HepG2 (cell line): ENCODE results near the gene PRDM15. TPM values are rescaled to one million over a fixed set of nuclear protein-coding genes. Genes with fewer than 3 reads are reported as not detected.

Source experiments
- ATAC-seq: fragments of 200-7000 bp; cut with Tn5 transposase; 3 replicates; pipeline ENCODE4 v1.9.1; 2020; ENCODE audit warnings: mild to moderate bottlenecking, moderate library complexity
- BruUV-seq: library from RNA; stranded (reverse); fragments of 400-500 nt; replicated peaks from 2 replicates; lab custom pipeline; 2021; lab: Mats Ljungman, UMichigan
- CTCF ChIA-PET: fragments of 300-600 bp; formaldehyde crosslinking; extraction: SDS; loops from one replicate; lab custom pipeline; 2021; ENCODE audit warnings: low total read pairs, inconsistent platforms, low intra/inter-chr PET ratio; lab: Yijun Ruan, JAX
- POLR2A ChIA-PET: fragments of 350-600 bp; sonication (Branson Sonifier 250); formaldehyde crosslinking; loops from one replicate; lab custom pipeline; 2020; ENCODE audit warnings: antibody characterized with exemption, inconsistent platforms; lab: Yijun Ruan, JAX
- DNase-seq: peaks from one replicate; pipeline ENCODE4 v3.0.0-alpha.2; 2015; ENCODE audit warnings: low spot score
- FAIRE-seq: peaks from 3 replicates; lab custom pipeline; 2011; peaks lifted over from hg19 to GRCh38; lab: Jason Lieb, UNC
- H2AFZ ChIP-seq: one replicate; pipeline ENCODE4 v1.6.1; 2011; ENCODE audit warnings: low read length, inconsistent platforms
- H3K27ac ChIP-seq: fragments of 300-600 bp; 3 replicates; pipeline ENCODE4 v1.8.0; 2011; ENCODE audit warnings: mixed run types, mild to moderate bottlenecking, mixed read lengths, low read length, inconsistent platforms; ENCODE audit not compliant: insufficient read depth; ENCODE audit errors: extremely low read length
- H3K27me3 ChIP-seq, 2 experiments: fragments of 200-600 bp in 1 of 2; 2 replicates in 1 of 2; 3 replicates in 1 of 2; pipeline versions ENCODE4 v1.6.0 to v1.8.0; 2011; ENCODE audit warnings: low read length in 2 of 2, mild to moderate bottlenecking in 2 of 2, moderate library complexity in 2 of 2, inconsistent platforms in 1 of 2; ENCODE audit not compliant: insufficient read depth in 2 of 2, control insufficient read depth in 1 of 2
- H3K36me3 ChIP-seq, 2 experiments: fragments of 200-600 bp in 1 of 2; replicated peaks in 1 of 2; 2 replicates in 1 of 2; 3 replicates in 1 of 2; pipeline versions ENCODE4 v1.5.1 to v1.8.0; 2011; ENCODE audit warnings: low read length in 2 of 2, inconsistent platforms in 1 of 2; ENCODE audit not compliant: insufficient read depth in 2 of 2, control insufficient read depth in 1 of 2
- H3K4me1 ChIP-seq: 2 replicates; pipeline ENCODE4 v1.5.1; 2012; ENCODE audit warnings: low read length, inconsistent platforms; ENCODE audit not compliant: insufficient read depth
- H3K4me2 ChIP-seq: 2 replicates; pipeline ENCODE4 v1.6.0; 2011; ENCODE audit warnings: low read depth, low read length, inconsistent platforms
- H3K4me3 ChIP-seq, 3 experiments: fragments of 200-600 bp in 1 of 3; sonication (generic), shearing (Covaris generic) in 1 of 3; replicated peaks in 1 of 3; 2 replicates each; pipeline ENCODE4 v1.5.1; 2011 to 2016; ENCODE audit warnings: low read length in 3 of 3, inconsistent platforms in 2 of 3, low read depth in 2 of 3, mild to moderate bottlenecking in 2 of 3, control low read depth in 1 of 3, mixed read lengths in 1 of 3; ENCODE audit not compliant: insufficient read depth in 1 of 3
- H3K79me2 ChIP-seq: one replicate; pipeline ENCODE4 v1.6.1; 2011; ENCODE audit warnings: low read length, inconsistent platforms; ENCODE audit not compliant: insufficient read depth
- H3K9ac ChIP-seq: 2 replicates; pipeline ENCODE4 v1.6.0; 2011; ENCODE audit warnings: mild to moderate bottlenecking, low read depth, low read length, inconsistent platforms; ENCODE audit not compliant: insufficient read depth
- H3K9me3 ChIP-seq: 2 replicates; pipeline ENCODE4 v1.5.1; 2012; ENCODE audit warnings: mild to moderate bottlenecking, low read length
- H4K20me1 ChIP-seq: 2 replicates; pipeline ENCODE4 v1.6.0; 2011; ENCODE audit warnings: inconsistent platforms, mild to moderate bottlenecking, low read length, moderate library complexity; ENCODE audit not compliant: insufficient read depth
- CSRNP2 ChIP-seq: sonication (generic); formaldehyde crosslinking; conservative IDR thresholded peaks from 2 replicates; pipeline ENCODE4 v1.8.0; 2022; ENCODE audit warnings: low read depth, missing genetic modification reagents
- DMTF1 ChIP-seq: sonication (generic); formaldehyde crosslinking; IDR thresholded peaks from 2 replicates; pipeline ENCODE4 v1.4.0; 2020; ENCODE audit warnings: mild to moderate bottlenecking, missing genetic modification reagents
- HNRNPH1 ChIP-seq: fragments of 200-400 bp; formaldehyde crosslinking; optimal IDR thresholded peaks from 2 replicates; pipeline ENCODE3; 2017; ENCODE audit warnings: mild to moderate bottlenecking, low read depth, low read length
- HOXA3 ChIP-seq: sonication (generic); formaldehyde crosslinking; IDR thresholded peaks from 2 replicates; pipeline ENCODE4 v1.5.0; 2020; ENCODE audit warnings: missing genetic modification reagents
- MTERF4 ChIP-seq: sonication (generic); formaldehyde crosslinking; IDR thresholded peaks from 2 replicates; pipeline ENCODE4 v1.8.0; 2023; ENCODE audit warnings: mild to moderate bottlenecking, missing genetic modification reagents
- RXRB ChIP-seq: IDR thresholded peaks from 2 replicates; pipeline ENCODE4 v1.6.1; 2016; ENCODE audit warnings: borderline replicate concordance, missing genetic modification reagents, missing compliant biosample characterization
- SAP130 ChIP-seq: IDR thresholded peaks from 2 replicates; pipeline ENCODE4 v1.6.1; 2016; ENCODE audit warnings: low read depth
- SKI ChIP-seq: fragments of 450-650 bp; IDR thresholded peaks from one replicate; pipeline ENCODE4 v1.6.1; 2018; ENCODE audit warnings: mild to moderate bottlenecking; ENCODE audit not compliant: partially characterized antibody
- TRIM24 ChIP-seq: sonication (generic); formaldehyde crosslinking; IDR thresholded peaks from 2 replicates; pipeline ENCODE4 v1.8.0; 2022; ENCODE audit warnings: mild to moderate bottlenecking, missing genetic modification reagents
- YEATS4 ChIP-seq: sonication (generic); formaldehyde crosslinking; IDR thresholded peaks from 2 replicates; pipeline ENCODE4 v1.4.0; 2020; ENCODE audit warnings: missing genetic modification reagents, borderline replicate concordance
- ZBTB3 ChIP-seq: sonication (generic); formaldehyde crosslinking; IDR thresholded peaks from 2 replicates; pipeline ENCODE4 v1.4.0; 2020; ENCODE audit warnings: low read depth, mild to moderate bottlenecking, moderate library complexity, missing genetic modification reagents, borderline replicate concordance
- ZEB1 ChIP-seq: IDR thresholded peaks from 2 replicates; pipeline ENCODE4 v1.6.1; 2012; ENCODE audit warnings: mild to moderate bottlenecking, low read depth, inconsistent platforms; ENCODE audit not compliant: insufficient replicate concordance
- ZFAT ChIP-seq: sonication (generic); formaldehyde crosslinking; conservative IDR thresholded peaks from 2 replicates; pipeline ENCODE4 v1.8.1; 2023; ENCODE audit warnings: missing genetic modification reagents, inconsistent platforms
- ZNF7 ChIP-seq: IDR thresholded peaks from 2 replicates; pipeline ENCODE4 v1.6.1; 2016; ENCODE audit warnings: missing biosample characterization, missing genetic modification reagents
- ZNF782 ChIP-seq: sonication (generic); formaldehyde crosslinking; IDR thresholded peaks from 2 replicates; pipeline ENCODE4 v1.4.0; 2020; ENCODE audit warnings: missing genetic modification reagents, mild to moderate bottlenecking, borderline replicate concordance
- WGBS: methylation state at CpG from one replicate; pipeline ENCODE4 v1.1.6; 2017; ENCODE audit warnings: low lambda C conversion rate; 5-methylcytosine and 5-hydroxymethylcytosine counted together
- in situ Hi-C: cut with HindIII; loops from 2 replicates; pipeline ENCODE4 v1.10.0; 2017; ENCODE audit warnings: low pct_unique_long_range_greater_than_20kb; ENCODE audit not compliant: extremely low pct_ligation_motif_present
- intact Hi-C: fragments of 100-400 bp; cut with micrococcal nuclease; formaldehyde crosslinking; loops from one replicate; pipeline ENCODE4 v1.10.0; 2022; ENCODE audit not compliant: unreplicated experiment
- polyA plus RNA-seq, 8 experiments: library from polyadenylated mRNA; depleted of rRNA in 3 of 8; stranded (reverse) in 7 of 8; unstranded in 1 of 8; fragments of >200 nt; fragmentation: Illumina TruSeq in 4 of 8; extraction: Trizol in 4 of 8; gene quantifications; 2 replicates each; pipeline versions ENCODE4 v1.2.1 to v1.2.3, GENCODE V29; 2011 to 2016; ENCODE audit warnings: low read depth in 4 of 8, missing spikeins in 1 of 8, mixed read lengths in 1 of 8; ENCODE audit not compliant: insufficient read depth in 1 of 8
- total RNA-seq, 5 experiments: library from RNA; depleted of rRNA; stranded (reverse); fragments of >200 nt; fragmentation: Illumina TruSeq; extraction: Trizol; gene quantifications; 2 replicates each; pipeline ENCODE4 v1.2.3, GENCODE V29; 2016; ENCODE audit warnings: low read depth in 1 of 5

PRDM15 gene
- total and polyA plus RNA-seq, 2 of the 13 experiments (the other 11 are each of a cell fraction or from before 2014, with no cell fraction given), result 4.0 to 6.9 TPM

- peaks cover 9% of the 10 kb centered on the region for H3K9me3 ChIP-seq
- FAIRE-seq, result no peak
- H3K27ac ChIP-seq, result no peak overlapping the region
- H3K9ac ChIP-seq, result no peak overlapping the region
- no peaks in the 10 kb centered on the region for H3K27me3 ChIP-seq
- H3K4me3 ChIP-seq, result no peak overlapping the region
- intact Hi-C loops (no loop called here), in situ Hi-C loops (no loop called here)
- ChIA-PET CTCF (no interaction called here), POLR2A (no interaction called here)
- peaks cover 6 to 34% of the 10 kb centered on the region in 2 experiments; a peak in 4 of 5 replicates for H3K36me3 ChIP-seq
- H4K20me1 ChIP-seq, result no peaks in the 10 kb centered on the region
- H3K79me2 ChIP-seq, result no peaks in the 10 kb centered on the region
- no peak for DNase-seq
- 88% methylated on average over 1 of the region's 1 CpG for WGBS
- H3K4me2 ChIP-seq, result no peak overlapping the region
- no peaks in the 10 kb centered on the region for H3K4me1 ChIP-seq
- ATAC-seq, result no peak
- no TSS peak for BruUV-seq
- TF ChIP-seq HNRNPH1, result no peak
- no peak for TF ChIP-seq RXRB
- TF ChIP-seq ZNF7, result no peak
- no peak for TF ChIP-seq SAP130
- TF ChIP-seq ZEB1, result no peak
- no peak for TF ChIP-seq DMTF1 (CRISPR knock-in tag)
- no peak for TF ChIP-seq ZFAT (CRISPR knock-in tag)
- TF ChIP-seq TRIM24 (CRISPR knock-in tag), result no peak
- no peak for TF ChIP-seq ZNF782 (CRISPR knock-in tag)
- no peak for TF ChIP-seq YEATS4
- TF ChIP-seq CSRNP2 (CRISPR knock-in tag), result no peak
- no peak for TF ChIP-seq HOXA3 (CRISPR knock-in tag)
- no peak for TF ChIP-seq MTERF4
- no peak for TF ChIP-seq SKI
- TF ChIP-seq ZBTB3 (CRISPR knock-in tag), result no peak
- H2AFZ ChIP-seq, result no peak overlapping the region
Observed at GRCh38 chr21:41840880-41841279, 38.3 kb downstream of the PRDM15 start.
